OCI-LY7 (cell line): ENCODE results near the gene PCDHB9. TPM values are rescaled to one million over a fixed set of nuclear protein-coding genes. Genes with fewer than 3 reads are reported as not detected.
"Not testable (repeated sequence)": the region's sequence is repeated elsewhere in the genome, so short reads cannot be mapped to it uniquely, and the experiment has no call there.

Source experiments
- BruUV-seq: library from RNA; stranded (reverse); fragments of 400-500 nt; replicated peaks from 2 replicates; lab custom pipeline; 2021; lab: Mats Ljungman, UMichigan
- CTCF ChIA-PET: fragments of 300-600 bp; sonication (Branson Sonifier 250); formaldehyde crosslinking; loops from one replicate; lab custom pipeline; 2022; ENCODE audit warnings: antibody characterized with exemption; ENCODE audit not compliant: unreplicated experiment; lab: Charles Lee
- POLR2A ChIA-PET: fragments of 300-600 bp; sonication (Branson Sonifier 250); formaldehyde crosslinking; loops from one replicate; lab custom pipeline; 2022; ENCODE audit warnings: antibody characterized with exemption; lab: Charles Lee
- DNase-seq: peaks from one replicate; pipeline ENCODE4 v3.0.0-alpha.2; 2015; ENCODE audit warnings: low spot score
- H2AFZ ChIP-seq: fragments of 200-600 bp; sonication (generic), shearing (Covaris generic); 2 replicates; pipeline ENCODE4 v1.6.1; 2014; ENCODE audit warnings: mild to moderate bottlenecking, antibody characterized with exemption, low read length, moderate library complexity
- H3K27ac ChIP-seq: fragments of 200-600 bp; sonication (generic); 2 replicates; pipeline ENCODE4 v1.5.1; 2014; ENCODE audit warnings: mixed run types, low read depth, mild to moderate bottlenecking, moderate library complexity, low read length, inconsistent platforms; ENCODE audit not compliant: poor library complexity, severe bottlenecking
- H3K36me3 ChIP-seq: fragments of 200-600 bp; sonication (generic); 2 replicates; pipeline ENCODE4 v1.6.1; 2014; ENCODE audit warnings: mild to moderate bottlenecking, antibody characterized with exemption, low read length, moderate library complexity, mixed read lengths; ENCODE audit not compliant: insufficient read depth
- H3K4me1 ChIP-seq: fragments of 200-600 bp; sonication (generic); 2 replicates; pipeline ENCODE4 v1.5.1; 2014; ENCODE audit warnings: mild to moderate bottlenecking, low read length; ENCODE audit not compliant: insufficient read depth, poor library complexity, severe bottlenecking
- H3K4me2 ChIP-seq: fragments of 200-600 bp; sonication (generic); 2 replicates; pipeline ENCODE4 v1.6.1; 2014; ENCODE audit warnings: mild to moderate bottlenecking, low read length
- H3K4me3 ChIP-seq: fragments of 200-600 bp; sonication (generic); 2 replicates; pipeline ENCODE4 v1.5.1; 2014; ENCODE audit warnings: mild to moderate bottlenecking, low read depth, low read length; ENCODE audit not compliant: poor library complexity, severe bottlenecking
- H3K79me2 ChIP-seq: fragments of 200-600 bp; sonication (generic); 2 replicates; pipeline ENCODE4 v1.6.1; 2016; ENCODE audit warnings: low read depth, mild to moderate bottlenecking, low read length, moderate library complexity, mixed read lengths; ENCODE audit not compliant: insufficient read depth
- H3K9me2 ChIP-seq: fragments of 200-600 bp; sonication (generic); 2 replicates; pipeline ENCODE4 v1.6.1; 2016; ENCODE audit warnings: mild to moderate bottlenecking, low read length, mixed read lengths; ENCODE audit not compliant: insufficient read depth
- H3K9me3 ChIP-seq: fragments of 200-600 bp; sonication (generic); 2 replicates; pipeline ENCODE4 v1.6.1; 2014; ENCODE audit warnings: mild to moderate bottlenecking, mixed run types, low read length, mixed read lengths
- H4K20me1 ChIP-seq: fragments of 200-600 bp; sonication (generic); 2 replicates; pipeline ENCODE4 v1.6.1; 2014; ENCODE audit warnings: mild to moderate bottlenecking, antibody characterized with exemption, low read length, moderate library complexity, mixed read lengths; ENCODE audit not compliant: insufficient read depth
- EZH2phosphoT487 ChIP-seq: fragments of 200-600 bp; sonication (generic); IDR thresholded peaks from 2 replicates; pipeline ENCODE4 v1.6.1; 2018; ENCODE audit warnings: low read depth, borderline replicate concordance, mild to moderate bottlenecking, mixed run types, antibody characterized with exemption, low read length, moderate library complexity, mixed read lengths
- intact Hi-C: fragments of 100-400 bp; cut with micrococcal nuclease; formaldehyde crosslinking; loops from one replicate; pipeline ENCODE4 v1.10.0; 2022; ENCODE audit not compliant: unreplicated experiment
- total RNA-seq, 2 experiments: library from RNA; depleted of rRNA in 1 of 2; stranded (reverse); fragments of >200 nt in 1 of 2; shearing (Covaris generic) in 1 of 2; gene quantifications; 2 replicates each; pipeline ENCODE4 v1.2.3, GENCODE V29; 2014 to 2022
- TF ChIP-seq, protein P1 (sequence below): fragments of 200-600 bp; sonication (generic); conservative IDR thresholded peaks from 2 replicates; pipeline ENCODE4 v1.5.1; 2014; ENCODE audit warnings: mild to moderate bottlenecking, antibody characterized with exemption, low read length, moderate library complexity, mixed read lengths

Gene PCDHB9
- total RNA-seq, 2 experiments from 2014 or later: 0.06 TPM; not detected in 1

- no peaks in the 10 kb centered on the region for H3K9me3 ChIP-seq
- TF ChIP-seq EZH2phosphoT487: no peak
- TF ChIP-seq, protein P1, sequence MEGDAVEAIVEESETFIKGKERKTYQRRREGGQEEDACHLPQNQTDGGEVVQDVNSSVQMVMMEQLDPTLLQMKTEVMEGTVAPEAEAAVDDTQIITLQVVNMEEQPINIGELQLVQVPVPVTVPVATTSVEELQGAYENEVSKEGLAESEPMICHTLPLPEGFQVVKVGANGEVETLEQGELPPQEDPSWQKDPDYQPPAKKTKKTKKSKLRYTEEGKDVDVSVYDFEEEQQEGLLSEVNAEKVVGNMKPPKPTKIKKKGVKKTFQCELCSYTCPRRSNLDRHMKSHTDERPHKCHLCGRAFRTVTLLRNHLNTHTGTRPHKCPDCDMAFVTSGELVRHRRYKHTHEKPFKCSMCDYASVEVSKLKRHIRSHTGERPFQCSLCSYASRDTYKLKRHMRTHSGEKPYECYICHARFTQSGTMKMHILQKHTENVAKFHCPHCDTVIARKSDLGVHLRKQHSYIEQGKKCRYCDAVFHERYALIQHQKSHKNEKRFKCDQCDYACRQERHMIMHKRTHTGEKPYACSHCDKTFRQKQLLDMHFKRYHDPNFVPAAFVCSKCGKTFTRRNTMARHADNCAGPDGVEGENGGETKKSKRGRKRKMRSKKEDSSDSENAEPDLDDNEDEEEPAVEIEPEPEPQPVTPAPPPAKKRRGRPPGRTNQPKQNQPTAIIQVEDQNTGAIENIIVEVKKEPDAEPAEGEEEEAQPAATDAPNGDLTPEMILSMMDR: no peak
- BruUV-seq: no TSS peak
- no peaks in the 10 kb centered on the region for H3K36me3 ChIP-seq
- ChIA-PET POLR2A (no interaction called here), CTCF (no interaction called here)
- no peaks in the 10 kb centered on the region for H3K79me2 ChIP-seq
- DNase-seq: no peak
- no peak overlapping the region for H3K4me3 ChIP-seq
- no peaks in the 10 kb centered on the region for H3K9me2 ChIP-seq
- no peak overlapping the region for H2AFZ ChIP-seq
- H3K4me2 ChIP-seq: no peak overlapping the region
- H3K4me1 ChIP-seq: no peaks in the 10 kb centered on the region
- no peak overlapping the region for H3K27ac ChIP-seq
- intact Hi-C loops: no loop called here
- H4K20me1 ChIP-seq: no peaks in the 10 kb centered on the region
Measured at GRCh38 chr5:141150224-141150992, 36.6 kb upstream of the PCDHB9 start.

- Histone ChIP-seq H3K36me3 (no peaks in the 10 kb centered on the region), H3K9me3 (no peaks in the 10 kb centered on the region), H3K27ac (no peak overlapping the region), H2AFZ (no peak overlapping the region), H4K20me1 (no peaks in the 10 kb centered on the region), H3K4me2 (no peak overlapping the region), H3K4me3 (no peak overlapping the region), H3K9me2 (no peaks in the 10 kb centered on the region), H3K79me2 (no peaks in the 10 kb centered on the region), H3K4me1 (no peaks in the 10 kb centered on the region)
- intact Hi-C loops: no loop called here
- ChIA-PET CTCF (no interaction called here), POLR2A (no interaction called here)
- TF ChIP-seq, protein P1: no peak
- TF ChIP-seq EZH2phosphoT487: no peak
- no TSS peak for BruUV-seq
- DNase-seq: no peak
Measured at GRCh38 chr5:141150993-141151325, 36.0 kb upstream of the PCDHB9 start.

DNA sequence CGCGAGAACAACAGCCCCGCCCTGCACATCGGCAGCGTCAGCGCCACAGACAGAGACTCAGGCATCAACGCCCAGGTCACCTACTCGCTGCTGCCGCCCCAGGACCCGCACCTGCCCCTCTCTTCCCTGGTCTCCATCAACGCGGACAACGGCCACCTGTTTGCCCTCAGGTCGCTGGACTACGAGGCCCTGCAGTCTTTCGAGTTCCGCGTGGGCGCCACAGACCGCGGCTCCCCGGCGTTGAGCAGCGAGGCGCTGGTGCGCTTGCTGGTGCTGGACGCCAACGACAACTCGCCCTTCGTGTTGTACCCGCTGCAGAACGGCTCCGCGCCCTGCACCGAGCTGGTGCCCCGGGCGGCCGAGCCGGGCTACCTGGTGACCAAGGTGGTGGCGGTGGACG lies 35.3 kb upstream of the PCDHB9 start:
- H3K4me2 ChIP-seq, H3K9me3 ChIP-seq, DNase-seq, intact Hi-C loops, H3K4me3 ChIP-seq, BruUV-seq, H3K9me2 ChIP-seq, POLR2A ChIA-PET, H2AFZ ChIP-seq, H3K36me3 ChIP-seq, H3K27ac ChIP-seq, H3K4me1 ChIP-seq, CTCF ChIA-PET, H4K20me1 ChIP-seq, H3K79me2 ChIP-seq: not testable (repeated sequence)

- DNase-seq, H2AFZ ChIP-seq, H3K4me2 ChIP-seq, H3K4me3 ChIP-seq, H3K27ac ChIP-seq, CTCF ChIA-PET, H3K9me2 ChIP-seq, H3K4me1 ChIP-seq, H3K36me3 ChIP-seq, H3K9me3 ChIP-seq, H3K79me2 ChIP-seq, intact Hi-C loops, BruUV-seq, H4K20me1 ChIP-seq: not testable (repeated sequence)
- POLR2A ChIA-PET: interaction anchor here (0.7 to 1.0 kb wide), 2 partner anchors 11 to 18 kb away, joined by 3 to 4 read pairs; no protein-coding TSS in a partner anchor
Measured at GRCh38 chr5:141152096-141152495, 34.9 kb upstream of the PCDHB9 start.
